Stimulated activated CD4-positive, alpha-beta T cell treated with anti-CD3 and anti-CD28 coated beads, Interleukin-15, amount 100 ng/mL, for 48 hours (primary cell): ENCODE data around the gene STK32C.

Experiments used
- DNase-seq, 2 donors: peaks; one replicate each; pipeline ENCODE4 v3.0.0-alpha.2; 2020; ENCODE audit warnings: low read depth in 2 of 2

STK32C gene

DNA sequence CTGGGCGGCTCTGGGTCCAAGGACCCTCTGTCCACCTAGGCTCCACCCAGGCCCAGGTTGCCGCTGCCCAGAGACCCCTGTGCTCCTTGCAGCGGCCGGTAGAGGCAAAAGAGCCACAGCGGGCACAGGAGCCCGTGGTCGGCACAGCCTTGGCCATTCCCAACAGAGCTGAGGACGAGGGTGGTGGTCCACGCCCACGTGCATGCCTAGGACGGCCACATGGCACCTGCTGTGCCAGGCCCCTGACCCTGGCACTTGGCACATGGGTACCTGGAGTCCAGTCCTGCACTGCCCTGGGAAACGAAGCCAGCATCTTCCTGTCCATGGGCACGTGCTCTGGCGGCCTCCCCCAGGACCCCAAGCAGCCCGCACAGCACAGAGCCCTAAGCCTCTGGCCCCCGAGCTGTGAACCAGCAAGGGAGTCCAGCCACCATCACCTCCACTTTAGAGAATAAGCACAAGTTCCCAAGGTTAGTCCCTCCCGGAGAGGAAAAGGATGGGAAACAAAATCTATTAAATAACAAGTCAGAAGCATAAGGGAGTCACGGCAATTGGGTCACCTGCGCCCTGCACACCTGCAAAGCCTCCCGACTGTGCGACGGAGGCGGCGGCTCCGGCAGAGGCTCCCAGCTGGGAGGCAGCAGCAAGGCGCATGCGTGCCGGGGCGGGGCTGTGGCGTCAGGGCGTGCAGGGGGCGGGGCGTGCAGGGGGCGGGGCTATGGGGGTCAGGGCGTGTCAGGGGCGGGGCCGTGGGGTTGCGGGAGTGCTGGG is 59.1 kb downstream of the STK32C start:
- DNase-seq, result peak; percentile 25 to 54

DNA sequence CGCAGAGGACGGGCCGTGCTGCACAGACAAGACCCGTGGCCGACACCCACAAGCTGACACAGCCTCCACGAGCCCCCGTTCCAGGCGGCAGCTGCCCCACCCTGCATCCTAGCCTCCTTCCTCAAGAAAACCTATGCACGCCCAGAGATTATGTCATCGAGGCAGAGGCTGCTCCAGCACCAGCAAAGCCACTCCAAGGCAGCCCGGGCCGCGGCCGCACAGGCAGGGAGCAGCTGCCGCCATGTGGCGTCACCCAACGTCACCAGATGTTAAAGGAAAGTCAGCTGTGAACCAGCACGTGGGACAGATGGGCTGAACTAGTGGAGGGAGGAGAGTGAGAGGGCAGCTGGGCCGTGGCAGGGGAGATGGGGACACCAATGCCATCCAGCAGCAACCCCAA is 59.8 kb downstream of the STK32C start:
- no peak for DNase-seq

DNA sequence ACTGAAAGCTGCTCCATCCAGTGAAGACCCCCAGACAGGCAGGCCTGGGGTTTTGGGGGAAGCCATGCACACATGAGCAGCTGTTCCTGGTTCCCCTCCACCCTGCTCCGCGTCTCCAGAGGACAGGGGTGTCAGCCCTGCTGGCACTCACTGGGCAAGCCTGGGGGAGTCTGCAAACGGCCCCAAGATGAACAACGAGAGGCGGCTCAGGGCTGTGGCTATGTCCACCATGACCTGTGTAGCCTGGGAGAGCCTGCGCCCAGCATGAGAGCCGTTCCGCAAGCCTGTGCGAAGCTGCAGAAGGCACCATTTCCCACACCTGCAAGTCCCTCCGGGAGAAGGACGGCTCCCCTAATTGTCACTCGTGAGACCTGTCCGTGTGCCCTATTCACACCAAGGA is 61.5 kb downstream of the STK32C start:
- DNase-seq, result no peak

DNA sequence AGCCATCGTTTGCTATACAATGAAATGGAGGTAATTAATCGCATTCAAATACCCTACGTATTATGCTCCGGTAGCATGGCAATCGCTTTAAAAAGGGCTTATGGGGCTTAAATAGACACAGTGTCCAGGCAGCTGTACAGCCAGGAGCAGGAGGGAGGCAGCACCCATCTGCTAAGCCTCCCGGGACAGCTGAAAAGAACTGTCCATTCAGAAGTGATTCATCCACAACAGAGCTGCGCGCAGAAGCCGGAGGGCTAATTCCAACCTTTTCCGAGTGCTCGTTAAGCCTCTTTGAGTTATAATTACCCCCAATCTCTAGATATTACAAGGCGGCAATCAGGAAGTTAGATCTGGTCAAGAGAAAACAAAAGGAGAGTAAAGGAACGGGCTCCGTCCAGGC is 62.7 kb downstream of the STK32C start:
- no peak for DNase-seq

DNA sequence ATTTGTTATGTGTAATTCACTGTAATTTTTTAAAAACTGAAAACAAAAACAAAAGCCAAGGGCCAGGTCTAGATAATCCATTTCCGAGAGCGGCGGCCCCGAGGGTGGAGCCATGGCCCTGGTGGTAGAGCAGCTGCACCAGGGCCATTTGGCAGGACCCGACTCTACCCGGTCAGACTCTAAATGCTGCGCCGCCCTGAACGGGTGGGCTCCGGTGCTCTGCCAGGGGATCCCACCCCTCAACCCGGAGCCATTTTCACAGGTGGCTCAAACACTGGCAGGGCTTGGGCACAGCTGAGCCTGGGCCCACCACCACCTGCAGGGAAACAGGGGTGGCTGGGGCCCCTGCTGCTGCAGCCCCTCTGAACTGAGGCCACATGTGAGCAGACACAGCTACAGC is 64.1 kb downstream of the STK32C start:
- no peak for DNase-seq

DNA sequence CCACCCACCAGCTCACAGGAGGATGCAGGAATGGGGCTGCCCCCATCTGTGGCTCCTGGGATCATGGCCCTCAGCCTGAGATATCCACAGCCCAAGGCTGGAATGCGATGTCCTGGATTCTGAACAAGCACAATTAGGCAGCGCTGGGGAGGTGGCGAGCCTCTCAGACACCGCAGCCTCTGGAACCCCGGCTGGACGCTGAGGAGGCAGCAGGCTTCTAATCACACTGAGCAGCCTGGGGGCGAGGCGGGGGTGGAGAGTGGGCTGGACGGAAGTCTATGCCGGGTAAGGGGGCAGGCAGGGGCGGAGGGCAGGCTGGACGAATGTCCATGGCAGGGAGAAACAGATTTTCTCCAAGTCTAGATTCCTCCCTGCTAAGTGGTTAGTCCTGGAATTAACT is 64.6 kb downstream of the STK32C start:
- no peak for DNase-seq

DNA sequence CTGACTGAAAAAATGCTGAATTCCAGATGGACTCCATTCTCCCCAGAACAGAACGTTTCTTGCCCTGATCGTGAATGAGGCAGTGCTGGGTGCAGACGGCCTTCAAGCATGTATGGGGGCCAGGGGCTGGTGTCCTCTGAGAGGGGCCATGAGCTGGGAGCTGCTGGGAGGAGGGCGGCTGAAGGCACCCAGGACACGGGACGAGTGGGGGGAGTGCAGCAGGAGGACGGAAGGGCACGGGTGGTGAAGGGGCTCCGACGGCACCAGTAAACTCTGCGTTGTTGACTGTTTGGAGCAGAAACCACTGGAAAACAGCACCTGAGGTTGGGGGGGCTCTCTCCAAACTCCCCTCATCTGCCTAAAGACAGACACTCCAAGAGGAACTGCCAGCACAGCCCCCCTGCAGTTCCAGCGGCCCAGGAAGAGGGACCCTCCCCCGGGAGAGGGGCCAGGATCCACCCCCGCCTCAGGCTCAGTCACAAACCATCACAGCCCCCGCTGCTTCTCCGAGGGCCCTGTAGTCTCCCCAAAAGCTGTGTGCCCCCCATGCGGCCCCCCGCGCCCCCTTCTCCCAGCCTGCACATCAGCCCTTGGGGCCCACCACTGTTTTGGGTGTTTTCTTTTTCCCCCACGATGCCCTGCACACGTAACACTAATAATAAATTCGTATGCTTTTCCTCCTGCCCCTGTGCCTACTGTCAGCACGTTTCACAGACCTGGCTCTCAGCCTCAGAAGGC is 65.5 kb downstream of the STK32C start:
- DNase-seq, result no peak

DNA sequence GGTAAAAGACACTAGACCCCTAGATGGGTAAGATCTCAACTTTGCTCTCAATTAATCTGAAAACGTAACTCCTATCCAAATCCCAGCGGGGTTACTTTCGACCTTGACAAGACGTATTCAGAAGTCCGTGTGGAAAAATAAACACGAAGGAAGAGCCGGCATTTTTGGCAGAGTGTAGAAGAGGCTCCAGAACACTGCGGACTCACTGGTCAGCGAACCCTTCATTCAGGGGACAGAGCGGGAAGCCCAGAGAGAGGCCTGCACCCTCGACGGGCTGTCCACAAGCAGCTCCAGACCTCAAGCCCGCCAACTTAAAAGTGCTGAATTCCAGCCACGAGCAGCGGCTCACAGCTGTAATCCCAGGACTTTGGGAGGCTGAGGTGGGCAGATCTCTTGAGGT is 66.3 kb downstream of the STK32C start:
- DNase-seq, result no peak

DNA sequence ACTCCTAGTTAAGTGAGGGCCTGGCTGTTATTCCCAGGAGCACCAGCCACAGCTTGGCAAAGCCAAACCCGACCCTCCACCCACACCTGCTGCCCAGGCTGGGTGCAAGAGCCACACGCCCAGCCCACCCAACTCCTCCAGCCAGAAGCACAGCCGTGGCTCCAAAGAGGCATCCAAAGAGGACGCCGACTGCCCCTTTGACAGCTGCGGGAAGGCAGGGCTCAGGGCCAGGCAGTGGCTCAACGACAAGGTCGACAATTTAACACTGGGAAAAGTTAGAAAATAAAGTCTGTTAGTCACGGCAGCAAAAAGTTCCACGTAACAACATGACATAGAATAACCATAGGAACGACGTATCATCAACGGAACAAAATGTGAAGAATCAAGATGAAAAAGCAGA is 66.7 kb downstream of the STK32C start:
- no peak for DNase-seq

DNA sequence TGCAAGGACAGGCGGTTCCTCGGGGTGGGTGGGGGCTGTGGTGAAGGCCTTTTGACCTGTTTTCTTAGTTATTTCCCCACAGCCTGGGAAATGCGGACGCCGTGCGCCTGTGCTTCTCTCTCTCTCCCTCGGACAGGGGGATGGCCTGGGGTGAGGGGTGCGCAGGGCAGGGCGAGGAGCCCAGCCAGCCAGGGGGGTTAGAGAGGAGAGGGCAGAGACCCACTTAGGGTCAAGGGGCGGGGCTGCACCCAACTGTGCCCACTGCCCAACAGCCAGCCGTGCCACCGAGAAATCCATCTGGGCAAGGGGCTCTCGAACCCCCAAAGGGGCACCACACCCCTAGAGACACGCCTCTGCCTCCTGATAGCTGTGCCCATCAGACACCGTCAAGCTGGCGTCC is 67.2 kb downstream of the STK32C start:
- no peak for DNase-seq

DNA sequence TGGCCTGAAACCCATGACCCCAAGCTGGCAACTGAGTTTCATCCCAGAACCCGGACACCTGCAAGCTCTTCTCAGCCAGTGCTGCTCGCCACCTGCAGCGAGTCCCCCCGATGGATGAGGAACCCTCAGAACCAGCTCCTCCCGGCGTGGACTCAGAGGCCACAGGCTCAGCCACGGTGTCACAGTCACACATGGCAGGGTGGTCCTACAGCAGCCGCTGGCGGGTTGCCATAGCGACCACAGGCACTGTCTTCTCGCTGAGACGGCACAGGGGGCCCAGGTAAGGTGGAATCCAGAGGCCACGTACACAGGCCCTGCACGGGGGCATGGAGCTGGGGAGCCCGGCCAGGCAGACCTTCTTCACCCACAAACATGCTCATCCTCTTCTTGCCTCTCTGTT is 67.6 kb downstream of the STK32C start:
- DNase-seq, result no peak

DNA sequence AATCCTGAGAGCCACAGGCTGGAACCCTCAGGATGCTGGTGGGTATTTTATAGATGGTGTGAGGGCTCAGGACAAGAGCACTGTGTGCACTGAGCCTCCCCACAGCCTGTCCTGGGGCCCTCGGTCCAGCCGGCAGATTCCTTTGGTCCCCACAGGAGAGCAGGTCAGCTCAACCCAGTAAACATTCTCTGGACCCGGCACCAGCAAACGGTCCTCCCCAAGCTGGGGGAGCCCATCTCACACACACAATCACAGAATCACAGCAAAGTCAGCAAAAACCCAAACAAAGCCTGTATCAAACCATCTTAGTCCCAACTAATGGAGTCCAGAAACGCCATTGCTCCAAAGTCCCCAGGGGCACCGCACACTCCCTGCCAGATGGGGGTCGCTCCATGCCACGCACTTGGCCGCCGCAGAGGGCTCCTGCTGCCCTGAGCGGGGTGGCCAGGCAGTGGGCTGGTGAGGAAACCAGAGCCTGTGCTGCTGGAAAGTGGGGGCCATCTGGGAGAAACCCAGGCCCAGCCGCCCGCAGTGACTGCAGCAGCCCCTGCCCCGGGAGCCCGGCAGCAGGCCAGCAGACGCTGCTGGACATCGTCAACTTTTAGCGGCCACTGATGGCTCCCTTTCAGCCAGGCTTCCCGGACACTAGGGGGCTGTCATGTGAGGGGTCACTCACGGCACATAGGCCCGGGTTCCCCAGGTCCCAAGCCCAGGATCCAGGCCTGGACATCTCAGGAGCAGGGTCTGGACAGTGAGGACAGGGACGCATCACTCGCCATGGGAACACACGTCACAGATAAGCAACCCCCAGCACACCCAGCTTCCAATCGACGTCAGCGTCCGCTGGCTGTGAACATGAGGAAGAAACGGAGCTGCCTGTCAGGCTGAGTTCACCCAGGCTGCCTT is 68.4 kb downstream of the STK32C start:
- DNase-seq, result no peak

DNA sequence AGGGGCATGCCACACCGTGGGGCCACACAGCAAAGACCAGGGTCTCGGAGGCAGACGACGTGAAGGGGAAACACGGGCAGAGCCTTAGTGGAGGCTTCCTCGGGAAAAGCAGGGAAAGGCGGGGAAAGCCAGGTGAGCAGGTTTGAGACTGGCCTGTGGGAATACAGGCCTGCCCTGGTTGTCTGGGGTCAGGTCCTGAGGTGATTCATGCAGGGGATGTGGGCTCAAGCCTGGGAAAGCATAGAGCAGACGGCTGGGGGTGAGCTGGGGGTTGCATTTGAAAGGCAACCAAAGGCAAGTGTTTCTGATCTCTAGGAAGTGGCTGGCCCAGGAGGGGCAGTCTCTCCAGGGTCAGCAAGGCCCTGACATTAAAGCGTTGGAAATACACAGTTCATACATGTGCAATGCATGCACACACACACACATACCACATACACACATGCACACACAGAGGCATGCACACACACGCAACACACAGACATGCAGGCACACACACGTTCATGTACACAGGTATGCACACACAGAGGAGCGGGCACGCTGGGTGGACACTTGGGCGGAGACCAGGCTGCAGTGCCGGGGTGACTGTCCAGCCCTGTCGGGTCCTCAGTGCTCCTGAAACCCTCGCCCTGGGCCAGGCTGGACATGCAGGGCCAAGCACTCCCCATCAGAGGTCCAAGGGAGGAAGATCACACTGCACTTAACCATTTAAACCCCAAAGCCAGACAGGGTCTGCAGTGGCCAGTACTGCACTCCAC is 69.2 kb downstream of the STK32C start:
- no peak for DNase-seq

DNA sequence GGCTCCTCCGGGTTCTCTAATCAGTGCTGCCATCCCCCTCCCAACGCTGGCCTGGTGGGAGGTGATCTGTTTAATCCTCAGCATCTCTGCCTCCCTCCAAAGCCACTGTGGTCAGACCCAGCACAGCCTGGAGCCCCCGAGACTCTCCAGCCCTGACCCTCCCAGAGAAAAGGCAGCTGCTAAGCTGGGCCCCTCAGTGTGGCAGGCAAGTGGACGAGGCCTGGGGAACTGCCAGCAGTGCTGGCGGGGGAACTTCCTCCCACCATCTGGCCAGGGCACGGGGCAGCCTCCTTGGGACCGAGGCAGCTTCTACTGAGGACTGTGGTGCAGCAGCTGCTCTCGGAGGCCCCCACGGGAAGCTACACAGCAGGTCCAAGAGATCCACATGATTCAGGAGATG is 69.9 kb downstream of the STK32C start:
- DNase-seq, result no peak

DNA sequence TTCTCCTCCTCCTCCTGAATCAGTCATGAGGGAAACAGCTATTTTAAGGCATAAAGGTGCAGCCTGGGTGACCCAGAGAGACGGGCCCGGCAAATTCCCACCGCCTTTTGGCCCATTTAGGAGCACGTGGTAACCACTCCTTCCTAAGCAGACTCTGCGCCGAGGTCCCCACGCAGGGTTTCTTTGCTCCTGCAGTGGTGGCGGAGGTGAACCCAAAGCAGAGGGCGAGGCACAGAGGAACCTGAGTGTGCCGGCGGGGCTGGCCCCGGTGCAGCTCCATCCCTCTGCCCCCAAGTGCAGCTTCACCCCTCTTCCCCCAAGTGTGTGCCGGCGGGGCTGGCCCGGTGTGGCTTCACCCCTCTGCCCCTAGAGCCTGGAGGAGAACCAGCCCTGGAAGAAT is 70.4 kb downstream of the STK32C start:
- DNase-seq, result no peak

DNA sequence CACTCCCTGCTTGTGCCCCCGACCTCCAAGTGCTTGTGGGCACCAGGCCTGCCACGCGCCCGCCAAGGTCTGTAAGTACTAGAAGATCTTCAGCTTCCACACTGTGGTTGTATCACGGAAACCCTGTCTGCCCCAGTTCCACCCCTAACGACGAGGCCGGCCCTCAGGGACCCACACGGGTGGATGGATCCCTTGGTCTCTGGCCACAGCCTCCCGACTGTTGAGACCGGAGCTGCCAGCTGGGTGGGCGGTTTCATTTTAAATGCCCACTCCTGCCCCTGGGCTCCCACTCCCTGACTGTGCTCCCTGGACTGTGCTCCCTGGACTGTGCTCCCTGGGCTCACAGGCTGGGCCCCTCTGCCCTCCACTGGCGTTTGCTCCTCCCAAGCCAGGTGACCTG is 70.9 kb downstream of the STK32C start:
- DNase-seq, result no peak

DNA sequence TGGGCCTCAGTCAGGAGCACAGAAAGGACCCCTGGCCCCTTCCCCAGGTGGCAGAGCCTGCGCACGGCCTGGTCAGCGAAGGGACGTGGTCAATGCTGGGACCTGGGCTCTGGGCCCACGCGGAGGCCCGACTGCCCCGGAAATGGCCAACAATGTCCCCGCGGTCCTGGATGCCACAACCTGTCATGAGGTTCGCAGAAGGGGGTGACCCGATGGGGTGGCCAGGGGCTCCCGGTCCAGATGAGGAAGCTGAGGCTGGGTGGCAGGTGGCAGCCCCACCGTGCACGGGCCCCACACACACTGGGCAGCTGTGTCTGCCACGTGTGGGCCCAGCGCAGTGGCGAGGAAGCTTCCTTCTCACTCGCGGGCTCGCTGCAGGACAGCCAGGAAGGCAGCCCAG is 71.6 kb downstream of the STK32C start:
- no peak for DNase-seq

DNA sequence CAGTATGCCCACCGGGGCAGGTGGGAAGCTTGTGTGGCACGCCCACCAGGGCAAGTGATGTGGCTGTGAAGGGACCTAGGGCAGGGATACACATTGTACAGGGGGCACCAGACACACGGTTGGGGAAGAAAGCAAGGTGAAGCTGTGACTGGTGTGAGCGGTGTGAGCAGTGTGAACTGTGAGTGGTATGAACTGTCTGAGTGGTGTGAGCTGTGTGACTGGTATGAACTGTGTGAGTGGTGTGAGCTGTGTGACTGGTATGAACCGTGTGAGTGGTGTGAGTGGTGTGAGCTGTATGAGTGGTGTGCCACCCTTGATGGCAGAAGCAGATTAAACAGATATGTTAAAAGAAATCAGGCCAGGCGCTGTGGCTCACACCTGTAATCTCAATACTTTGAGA is 72.9 kb downstream of the STK32C start:
- no peak for DNase-seq

DNA sequence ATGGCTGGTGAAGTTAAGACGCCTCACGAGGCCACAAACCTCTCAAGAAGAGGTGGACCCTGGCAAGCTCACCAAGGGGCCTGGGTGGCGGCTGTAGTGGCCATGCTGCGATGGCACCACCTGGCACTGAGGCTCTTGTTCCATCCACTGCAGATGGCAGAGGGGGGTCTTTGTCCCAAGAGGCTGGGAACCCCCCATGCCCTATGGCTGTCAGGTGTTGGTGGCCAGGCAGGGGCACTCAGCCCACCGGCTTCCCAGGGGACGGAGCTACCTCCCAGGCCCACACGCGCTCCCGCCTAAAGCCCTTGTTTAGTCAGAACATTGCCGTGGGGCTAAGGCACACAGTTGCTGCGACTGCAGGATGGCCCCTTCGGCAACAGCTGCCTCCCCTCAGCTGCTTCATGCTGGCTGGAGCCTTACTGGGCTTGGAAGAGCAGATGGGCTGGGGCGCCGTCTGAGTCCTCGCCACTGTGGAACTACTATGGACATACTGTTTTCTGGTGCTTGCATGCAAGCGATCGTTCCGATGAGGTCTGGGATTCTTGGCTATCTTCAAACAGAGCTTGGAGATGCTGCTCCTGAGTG is 74.2 kb downstream of the STK32C start:
- no peak for DNase-seq

DNA sequence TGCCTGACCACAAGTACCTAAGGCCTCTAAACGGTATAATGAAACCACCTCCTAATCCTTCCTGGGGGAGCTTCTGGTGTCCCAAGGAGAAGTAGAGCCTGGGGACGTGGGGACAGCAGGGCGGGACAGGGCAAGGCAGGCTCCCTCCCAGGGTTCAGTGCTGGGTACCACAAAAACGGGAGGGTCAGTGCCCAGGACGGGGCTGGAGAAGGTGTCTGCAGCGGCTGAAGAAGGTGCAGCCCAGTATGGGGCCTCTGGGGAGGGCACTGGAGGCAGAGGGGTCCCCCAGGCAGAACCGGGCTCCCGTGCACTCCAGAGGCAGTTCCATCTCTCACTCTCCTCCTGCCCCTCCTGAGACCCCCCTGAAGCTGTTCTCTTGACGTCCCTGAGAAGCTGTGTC is 74.8 kb downstream of the STK32C start:
- DNase-seq, result no peak
